Adrenal gland (tissue), 12 donors: ENCODE measurements around the gene C1QTNF5. TPM values are rescaled to one million over a fixed set of nuclear protein-coding genes. Genes with fewer than 3 reads are reported as not detected.

Experiments used
- DNase-seq, 7 donors: peaks; one replicate each; pipeline ENCODE4 v3.0.0-alpha.2; 2019 to 2020
- H3K27ac ChIP-seq, 5 donors: fragments of 200-600 bp; sonication (generic) in 4 of 5; 1 replicate in 3 of 5; 2 replicates in 2 of 5; pipeline versions ENCODE4 v1.5.1 to v1.8.0; 2016 to 2020; ENCODE audit warnings: mild to moderate bottlenecking in 1 of 5
- H3K27me3 ChIP-seq: fragments of 200-600 bp; 2 replicates; pipeline ENCODE4 v1.8.0; 2021
- H3K36me3 ChIP-seq, 2 donors: fragments of 200-600 bp; replicated peaks in 1 of 2; 1 replicate in 1 of 2; 2 replicates in 1 of 2; pipeline versions ENCODE4 v1.5.1 to v1.8.0; 2018 to 2022
- H3K4me1 ChIP-seq, 2 donors: fragments of 200-600 bp; replicated peaks in 1 of 2; 1 replicate in 1 of 2; 2 replicates in 1 of 2; pipeline versions ENCODE4 v1.5.1 to v1.8.0; 2018 to 2021
- H3K4me3 ChIP-seq, 4 donors: fragments of 200-600 bp; sonication (generic) in 3 of 4; one replicate each; pipeline ENCODE4 v1.5.1; 2016 to 2018
- H3K9me3 ChIP-seq, 3 donors: fragments of 200-600 bp; sonication (generic) in 1 of 3; replicated peaks in 1 of 3; 1 replicate in 2 of 3; 2 replicates in 1 of 3; pipeline versions ENCODE4 v1.5.1 to v1.8.0; 2016 to 2021
- CTCF ChIP-seq, 6 experiments: fragments of 450-650 bp in 4 of 6; fragments of 200-600 bp in 2 of 6; sonication (generic) in 1 of 6; IDR thresholded peaks; 1 replicate in 5 of 6; 2 replicates in 1 of 6; pipeline versions ENCODE4 v1.5.1 to v1.8.0; 2016 to 2021; ENCODE audit warnings: antibody characterized with exemption in 6 of 6, mild to moderate bottlenecking in 2 of 6, moderate library complexity in 1 of 6
- POLR2A ChIP-seq, 2 donors: fragments of 450-650 bp; IDR thresholded peaks; one replicate each; pipeline ENCODE4 v1.6.1; 2017; ENCODE audit warnings: antibody characterized with exemption in 2 of 2, mild to moderate bottlenecking in 2 of 2, moderate library complexity in 1 of 2
- WGBS, 4 donors: extraction: QIAGEN DNeasy Blood & Tissue Kit in 2 of 4; methylation state at CpG; one replicate each; pipeline versions ENCODE4 v1.1.5 to v1.1.7; 2013 to 2017; 5-methylcytosine and 5-hydroxymethylcytosine counted together
- intact Hi-C, 2 donors: fragments of 100-400 bp; cut with DNase I; formaldehyde crosslinking; loops; one replicate each; pipeline versions ENCODE4 v1.14.1 to v1.15.0; 2022 to 2023
- polyA plus RNA-seq, 3 donors: library from polyadenylated mRNA; stranded (reverse); fragments of 200-250 nt in 2 of 3; fragments of 350-450 nt in 1 of 3; fragmentation: Illumina TruSeq in 1 of 3; extraction: RNeasy Lipid Tissue Mini Kit (QIAGEN cat#74804) in 1 of 3; gene quantifications; one replicate each; pipeline ENCODE4 v1.2.3, GENCODE V29; 2013 to 2014
- total RNA-seq, 9 donors: library from RNA; depleted of rRNA in 4 of 9; stranded (reverse); fragments of >200 nt in 4 of 9; fragments of 120-200 nt in 1 of 9; fragmentation: NEBNext Ultra II Directional in 1 of 9; extraction: Animal tissue kit (Norgen Biotek cat#: 25700) in 1 of 9; gene quantifications; one replicate each; pipeline versions ENCODE4 v1.1.0 to v1.2.4, GENCODE V29; 2013 to 2023
- donor health status: healthy with polysubstance abuse.
- donor health status: Bipolar disorder and iron deficiency.
- donor health status: DM: yes; HTN: yes; CAD: no.
- donor health status: DM: no; HTN: no; CAD: no.
- donor health status: DM: no; HTN: no; CAD: no.
- donor health status: DM: yes; HTN: yes; CAD: no.

The C1QTNF5 gene
- total and polyA plus RNA-seq, 12 donors: 1.8 to 46.9 (median 20.6) TPM

- Histone ChIP-seq H3K27me3 (no peaks in the 10 kb centered on the region), H3K27ac (peak overlapping the region in 4 of 5 donors; percentile 42 to 87 (median 74)), H3K4me1 (peaks cover 23 to 49% of the 10 kb centered on the region in 2 donors), H3K36me3 (peaks cover 0 to 11% of the 10 kb centered on the region in 2 donors), H3K4me3 (peak overlapping the region in 2 of 4 donors; percentile 45 to 72), H3K9me3 (no peaks in the 10 kb centered on the region)
- DNase-seq: peak in 5 of 7 donors; percentile 69 to 78 (median 73)
- intact Hi-C loops: loop anchor here in 1 of 2 donors (5.0 to 10.0 kb wide), 3 partner anchors 38 to 135 kb away; partner anchors contain the start of gene CBL
- 5% methylated on average over 33 to 86 of the region's 86 CpGs; no CpG with 5 or more reads in 1 of the 4 donors for WGBS, 4 donors
- TF ChIP-seq POLR2A (IDR thresholded peaks at IDR 0.05) (no peak), CTCF (IDR thresholded peaks at IDR 0.05) (peak; percentile 58 to 89 (median 76))
Measured at GRCh38 chr11:119339589-119340334, 921 bp downstream of the C1QTNF5 start.

GRCh38 chr11:119338965-119339588 is 1.6 kb downstream of the C1QTNF5 start:
- H3K27ac ChIP-seq: no peak overlapping the region
- no peak for DNase-seq
- no peaks in the 10 kb centered on the region for H3K27me3 ChIP-seq
- no peaks in the 10 kb centered on the region for H3K9me3 ChIP-seq
- TF ChIP-seq CTCF (IDR thresholded peaks at IDR 0.05) (no peak), POLR2A (IDR thresholded peaks at IDR 0.05) (no peak)
- H3K4me3 ChIP-seq: peak overlapping the region in 2 of 4 donors; percentile 45 to 72
- H3K36me3 ChIP-seq: peaks cover 0 to 11% of the 10 kb centered on the region in 2 donors
- peaks cover 23 to 50% of the 10 kb centered on the region in 2 donors for H3K4me1 ChIP-seq
- intact Hi-C loops: loop anchor here in 1 of 2 donors (10.0 kb wide), 2 partner anchors 64 to 134 kb away; partner anchors contain the start of gene CBL
- 43 to 59% (median 49%) methylated on average over 4 to 11 of the region's 11 CpGs for WGBS, 4 donors

GRCh38 chr11:119338318-119338890 is 2.3 kb downstream of the C1QTNF5 start:
- DNase-seq: peak in 6 of 7 donors; percentile 60 to 85 (median 77)
- Histone ChIP-seq H3K27ac (peak overlapping the region in 1 of 5 donors; percentile 23), H3K27me3 (no peaks in the 10 kb centered on the region), H3K4me1 (peaks cover 23 to 50% of the 10 kb centered on the region in 2 donors), H3K4me3 (no peak overlapping the region), H3K9me3 (no peaks in the 10 kb centered on the region), H3K36me3 (peaks cover 0 to 11% of the 10 kb centered on the region in 2 donors)
- TF ChIP-seq POLR2A (IDR thresholded peaks at IDR 0.05): no peak
- TF ChIP-seq CTCF (IDR thresholded peaks at IDR 0.05): peak; percentile 61 to 76 (median 70)
- WGBS, 4 donors: 12 to 37% (median 15%) methylated on average over 6 to 17 of the region's 17 CpGs
- intact Hi-C loops: loop anchor here in 1 of 2 donors (10.0 kb wide), 2 partner anchors 64 to 134 kb away; partner anchors contain the start of gene CBL
